Measurements from ENCODE around the gene AMY1B.
"Not testable (repeated sequence)": the region's sequence is repeated elsewhere in the genome, so short reads cannot be mapped to it uniquely, and the experiment has no call there.

Gene AMY1B

GRCh38 chr1:103696110-103696509, at the start of gene AMY1B:
Gene AMY1B, minus strand, starts transcription at chr1:103696210. Its CDS starts 571 bp downstream, at chr1:103695639.
- not testable (repeated sequence) for DNase-seq

- not testable (repeated sequence) for DNase-seq
Observed at GRCh38 chr1:103745040-103745439, 49.0 kb upstream of the AMY1B start.

- not testable (repeated sequence) for DNase-seq
Observed at GRCh38 chr1:103744449-103744848, 48.4 kb upstream of the AMY1B start.

GRCh38 chr1:103738031-103738430, 42.0 kb upstream of the AMY1B start:
- DNase-seq: not testable (repeated sequence)

- DNase-seq: not testable (repeated sequence)
Observed at GRCh38 chr1:103735334-103735733, 39.3 kb upstream of the AMY1B start.

- DNase-seq: not testable (repeated sequence)
Observed at GRCh38 chr1:103721473-103721872, 25.5 kb upstream of the AMY1B start.

GRCh38 chr1:103717404-103717803, 21.4 kb upstream of the AMY1B start:
- not testable (repeated sequence) for DNase-seq

- DNase-seq: not testable (repeated sequence)
Observed at GRCh38 chr1:103710381-103710780, 14.4 kb upstream of the AMY1B start.

- not testable (repeated sequence) for DNase-seq
Observed at GRCh38 chr1:103707670-103708069, 11.7 kb upstream of the AMY1B start.

GRCh38 chr1:103701256-103701655, 5.2 kb upstream of the AMY1B start:
- DNase-seq: not testable (repeated sequence)

- not testable (repeated sequence) for DNase-seq
Observed at GRCh38 chr1:103700669-103701068, 4.7 kb upstream of the AMY1B start.

GRCh38 chr1:103697430-103697829, 1.4 kb upstream of the AMY1B start:
- not testable (repeated sequence) for DNase-seq

- not testable (repeated sequence) for DNase-seq
Observed at GRCh38 chr1:103676335-103676734, 19.7 kb downstream of the AMY1B start.

GRCh38 chr1:103655460-103655859, 40.5 kb downstream of the AMY1B start, which contains the start of gene AMY1A:
Gene AMY1A, plus strand, starts transcription at chr1:103655760. Its CDS starts 571 bp downstream, at chr1:103656331.
- DNase-seq: not testable (repeated sequence)

GRCh38 chr1:103654133-103654532, 41.9 kb downstream of the AMY1B start:
- DNase-seq: not testable (repeated sequence)

- not testable (repeated sequence) for DNase-seq
Observed at GRCh38 chr1:103650889-103651288, 45.1 kb downstream of the AMY1B start.

GRCh38 chr1:103650305-103650704, 45.7 kb downstream of the AMY1B start:
- DNase-seq: not testable (repeated sequence)

GRCh38 chr1:103643908-103644307, 52.1 kb downstream of the AMY1B start:
- not testable (repeated sequence) for DNase-seq

GRCh38 chr1:103641194-103641593, 54.8 kb downstream of the AMY1B start:
- not testable (repeated sequence) for DNase-seq
